ENCODE results near the gene CNTN4.

The CNTN4 gene

GRCh38 chr3:2823437-2824211 is 725.0 kb downstream of the CNTN4 start:
- no peak for DNase-seq

DNA sequence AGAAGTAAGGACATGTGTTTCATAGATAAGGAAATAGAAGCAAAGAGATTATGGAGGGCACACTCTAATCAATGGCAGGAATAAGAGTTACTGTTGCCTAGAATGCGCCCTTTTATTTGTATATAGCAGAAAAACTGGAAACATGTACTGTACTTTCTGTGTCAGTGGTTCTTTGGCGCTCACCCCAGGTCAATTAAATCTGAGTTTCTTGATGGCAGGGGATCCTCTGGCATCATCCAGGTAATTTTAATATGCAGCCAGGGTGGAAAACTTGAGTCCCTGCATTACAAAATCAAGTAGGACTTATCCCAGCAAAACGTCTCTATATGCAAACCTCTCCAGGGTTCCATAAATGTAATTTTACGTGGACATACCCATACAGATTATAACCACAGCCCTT is 727.4 kb downstream of the CNTN4 start:
- DNase-seq = no peak

GRCh38 chr3:2826453-2826852 is 727.8 kb downstream of the CNTN4 start:
- DNase-seq = no peak

DNA sequence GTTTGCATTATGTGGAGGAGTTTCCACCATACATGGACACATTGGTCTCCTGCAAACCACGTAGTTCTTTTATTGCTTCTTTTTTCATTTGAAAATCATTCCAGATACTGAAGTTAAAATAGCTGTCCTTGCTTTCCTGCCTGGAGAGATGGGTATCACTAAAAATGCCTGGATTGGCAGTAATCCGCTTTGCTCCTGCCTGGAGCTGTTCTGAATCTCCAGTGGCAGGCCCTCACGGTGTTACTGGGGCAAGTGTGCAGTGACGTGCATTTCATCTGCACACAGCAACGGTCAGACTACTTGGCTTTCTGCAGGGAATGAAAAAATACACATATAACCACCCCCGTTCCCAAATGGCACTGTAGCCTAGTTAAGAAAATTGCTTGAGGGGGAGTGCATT is 738.6 kb downstream of the CNTN4 start:
- no peak for DNase-seq

- no peak for DNase-seq
These were observed 739.2 kb downstream of the CNTN4 start for GRCh38 chr3:2837910-2838309.

DNA sequence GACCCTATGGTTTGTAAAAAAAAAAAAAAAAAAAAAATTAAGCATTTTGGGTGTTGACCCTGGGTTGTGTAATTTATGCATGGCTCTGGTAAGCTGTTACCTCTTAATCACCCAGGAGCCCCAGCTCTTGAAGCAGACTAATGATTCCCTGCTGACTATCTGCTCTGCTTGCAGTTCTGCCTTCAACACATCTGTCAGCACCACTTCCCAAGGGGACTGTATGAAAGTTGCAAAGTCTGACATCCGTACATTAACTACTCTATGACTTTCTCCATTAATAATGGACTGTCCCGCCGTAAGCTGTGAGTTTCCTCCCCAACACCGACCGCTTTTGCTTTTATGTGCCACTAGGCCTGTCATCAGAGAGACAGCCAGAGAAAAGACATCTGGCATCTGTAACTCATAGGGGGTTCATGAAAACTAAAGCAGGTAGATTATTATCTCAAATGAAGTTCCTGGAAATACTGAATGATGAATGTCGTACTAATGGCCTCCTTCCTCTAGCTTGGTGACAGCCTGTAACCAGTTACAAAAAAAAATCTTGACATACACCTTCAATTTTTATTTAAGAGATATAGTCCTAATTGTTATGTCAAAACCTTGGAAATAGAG is 740.0 kb downstream of the CNTN4 start:
- no peak for DNase-seq

DNA sequence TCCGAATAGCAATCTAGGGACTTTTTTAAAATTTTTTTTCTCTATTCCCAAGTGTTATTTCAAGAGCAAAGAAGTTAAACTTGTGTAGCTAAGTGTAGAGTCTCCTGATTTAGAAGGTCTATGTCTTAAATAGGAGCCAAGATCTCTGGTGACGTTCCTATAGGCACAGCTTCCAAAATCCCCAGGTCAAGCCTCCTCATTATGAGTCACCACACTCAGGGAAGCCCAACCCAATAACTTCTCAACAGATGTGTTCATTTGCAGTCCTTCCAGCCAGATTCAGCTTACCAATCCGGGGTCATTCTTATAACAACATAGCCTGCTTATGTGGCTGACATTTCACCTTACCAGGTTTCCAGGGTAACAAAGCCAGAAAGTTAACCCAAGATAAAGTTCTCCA is 741.2 kb downstream of the CNTN4 start:
- DNase-seq = no peak

- DNase-seq = no peak
These were observed 748.6 kb downstream of the CNTN4 start for GRCh38 chr3:2847062-2847841.

GRCh38 chr3:2849092-2849491 is 750.4 kb downstream of the CNTN4 start:
- DNase-seq = no peak

GRCh38 chr3:2850701-2851100 is 752.0 kb downstream of the CNTN4 start:
- no peak for DNase-seq

GRCh38 chr3:2851361-2851760 is 752.7 kb downstream of the CNTN4 start:
- no peak for DNase-seq

DNA sequence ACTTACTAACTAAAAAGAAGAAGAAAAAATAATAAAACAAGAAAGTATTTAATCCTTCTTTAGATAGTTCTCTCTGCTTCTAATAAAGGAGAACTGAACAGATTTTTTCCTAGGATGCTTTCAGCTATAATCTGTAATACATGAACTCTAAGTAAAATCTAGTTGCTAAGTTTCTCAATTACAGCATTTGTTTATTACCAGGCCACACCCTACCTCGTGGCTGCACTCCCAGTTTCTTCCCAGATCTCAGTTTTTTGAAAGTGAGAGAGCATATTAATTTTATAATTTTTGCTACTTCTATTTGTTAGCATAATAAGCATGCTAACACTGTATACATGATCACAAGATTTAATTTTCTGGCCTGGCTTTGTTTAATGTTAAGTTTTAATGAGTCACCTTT is 753.2 kb downstream of the CNTN4 start:
- no peak for DNase-seq

GRCh38 chr3:2853651-2854050 is 755.0 kb downstream of the CNTN4 start:
- no peak for DNase-seq

GRCh38 chr3:2856138-2857133 is 757.8 kb downstream of the CNTN4 start:
- DNase-seq = no peak

GRCh38 chr3:2860626-2861025 is 762.0 kb downstream of the CNTN4 start:
- no peak for DNase-seq

GRCh38 chr3:2861120-2861519 is 762.5 kb downstream of the CNTN4 start:
- DNase-seq = no peak

DNA sequence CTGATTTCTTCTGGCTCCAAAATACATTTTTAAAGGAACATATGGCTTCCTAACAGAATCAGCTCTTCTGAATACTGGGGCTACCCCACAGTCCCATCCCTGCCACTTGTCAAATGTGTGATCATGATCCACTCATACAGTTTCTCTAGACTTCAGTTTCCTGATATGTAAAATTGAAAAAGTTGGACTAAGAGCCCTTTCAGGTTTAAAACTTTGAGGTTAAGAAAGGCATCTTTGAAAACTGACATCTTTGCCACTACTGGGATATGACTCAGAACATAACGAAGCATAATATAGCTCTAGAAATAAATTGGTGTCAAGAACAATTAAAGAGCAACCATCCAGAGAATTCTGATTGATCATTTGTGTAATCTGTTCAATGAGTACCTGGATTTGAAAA is 763.3 kb downstream of the CNTN4 start:
- DNase-seq = no peak

- no peak for DNase-seq
These were observed 763.7 kb downstream of the CNTN4 start for GRCh38 chr3:2862366-2862765.

DNA sequence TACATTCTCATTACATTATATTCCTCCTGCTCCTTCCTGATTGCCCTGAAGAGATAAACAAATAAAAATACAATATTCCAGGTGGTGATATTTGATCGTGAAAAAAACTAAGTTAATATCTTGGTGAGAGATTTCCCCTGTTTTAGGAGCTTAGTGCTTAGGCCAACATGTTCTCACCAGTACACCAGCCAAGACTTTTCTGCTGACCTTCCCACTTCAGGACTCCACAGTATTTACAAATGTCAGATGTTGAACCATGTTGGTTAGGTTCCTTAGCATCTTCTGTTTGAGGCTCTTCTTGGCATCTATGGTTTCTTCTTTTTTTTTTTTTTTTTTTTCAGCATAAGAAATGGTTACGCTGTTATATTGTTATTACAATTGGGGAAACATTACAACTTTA is 764.5 kb downstream of the CNTN4 start:
- DNase-seq = no peak

DNA sequence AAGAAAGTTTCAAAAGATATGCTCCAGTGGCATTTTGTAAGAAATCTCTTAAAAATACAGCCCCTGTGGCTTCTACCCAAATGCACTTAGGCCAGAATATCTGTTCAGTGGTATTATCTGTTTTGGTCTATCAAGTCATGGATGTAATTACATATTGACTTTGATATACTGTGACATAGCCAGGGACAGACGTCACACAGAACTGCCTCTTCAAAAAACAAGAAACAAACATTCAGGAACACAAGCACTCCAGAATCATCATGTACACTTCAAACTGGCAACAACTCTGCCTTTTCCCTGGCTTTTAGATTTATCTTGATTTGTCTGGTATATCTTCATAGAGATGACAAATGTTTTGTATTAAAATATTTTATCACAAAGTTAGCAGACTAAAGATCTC is 771.2 kb downstream of the CNTN4 start:
- no peak for DNase-seq

GRCh38 chr3:2870724-2871333 is 772.2 kb downstream of the CNTN4 start:
- no peak for DNase-seq

- DNase-seq = no peak
These were observed 774.2 kb downstream of the CNTN4 start for GRCh38 chr3:2872884-2873283.

Data from COR-L47 (cell line).